Peyer's patch (tissue), 4 donors: ENCODE measurements around the gene NDUFA13.

Source experiments
- CTCF ChIP-seq, 6 experiments: fragments of 450-650 bp in 4 of 6; fragments of 200-600 bp in 2 of 6; sonication (generic) in 1 of 6; IDR thresholded peaks; one replicate each; pipeline ENCODE4 v1.5.1; 2017 to 2019; ENCODE audit warnings: antibody characterized with exemption in 6 of 6, mild to moderate bottlenecking in 3 of 6, moderate library complexity in 1 of 6
- POLR2A ChIP-seq, 2 donors: fragments of 450-650 bp; IDR thresholded peaks; one replicate each; pipeline ENCODE4 v1.5.1; 2017; ENCODE audit warnings: antibody characterized with exemption in 2 of 2, mild to moderate bottlenecking in 2 of 2, moderate library complexity in 2 of 2

GRCh38 chr19:19507354-19507753, 8.7 kb upstream of the NDUFA13 start:
- TF ChIP-seq CTCF (IDR thresholded peaks at IDR 0.05) (no peak), POLR2A (IDR thresholded peaks at IDR 0.05) (no peak)
